Omental fat pad (tissue), 4 donors: ENCODE measurements around the gene SLC24A3. TPM values are rescaled to one million over a fixed set of nuclear protein-coding genes. Genes with fewer than 3 reads are reported as not detected.

Experiments used
- ATAC-seq: fragments of 150-250 bp; one replicate; pipeline ENCODE4 v1.9.1; 2016; ENCODE audit warnings: mild to moderate bottlenecking, moderate library complexity; ENCODE audit not compliant: low FRiP score
- DNase-seq: peaks from one replicate; pipeline ENCODE4 v3.0.0-alpha.2; 2019; ENCODE audit warnings: low spot score
- total RNA-seq, 4 donors: library from RNA; depleted of rRNA; stranded (reverse); fragments of >200 nt; gene quantifications; one replicate each; pipeline ENCODE4 v1.1.0, GENCODE V29; 2016
- TF ChIP-seq, protein P1 (sequence below), 3 donors: fragments of 450-650 bp; IDR thresholded peaks; one replicate each; pipeline ENCODE4 v1.5.1; 2016 to 2017; ENCODE audit warnings: antibody characterized with exemption in 3 of 3, mild to moderate bottlenecking in 3 of 3, moderate library complexity in 2 of 3

Gene SLC24A3
- total RNA-seq, 4 donors from 2014 or later, result 6.3 to 14.0 (median 9.2) TPM

DNA sequence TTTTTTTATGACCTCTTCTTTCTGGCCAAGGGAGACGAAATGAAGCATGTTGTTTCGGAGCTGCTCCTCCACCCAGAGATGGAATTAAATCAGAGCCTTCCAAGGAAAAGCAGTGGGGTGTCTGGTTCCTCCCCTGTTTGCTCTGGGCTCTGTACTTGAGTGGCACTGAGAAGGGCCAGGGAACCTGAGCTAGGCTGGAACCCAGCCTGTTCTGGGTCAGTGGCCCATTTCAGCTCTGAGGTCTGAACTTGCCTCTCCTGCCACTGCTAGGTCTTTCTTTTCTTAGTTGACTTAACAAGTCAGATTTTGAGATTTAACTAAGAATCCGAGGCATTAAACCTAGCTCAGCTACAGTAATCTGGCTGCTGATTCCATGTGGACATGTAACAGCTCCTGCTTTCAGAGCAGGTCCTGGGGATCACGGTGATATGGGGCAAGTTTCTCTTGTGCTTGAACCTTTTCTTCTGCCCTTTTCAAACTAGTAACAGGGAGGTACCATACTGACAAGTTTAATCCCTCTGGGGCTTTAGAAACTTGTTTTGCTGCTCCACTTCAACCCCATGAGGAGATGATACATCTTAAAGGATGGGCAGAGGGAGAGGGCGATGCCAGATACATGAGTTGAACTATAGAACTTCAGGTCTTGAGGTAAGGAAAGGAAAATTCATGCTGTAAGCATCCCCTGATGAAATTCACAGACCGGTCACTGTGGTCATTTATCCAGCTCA lies 101.1 kb downstream of the SLC24A3 start:
- TF ChIP-seq, protein P1, sequence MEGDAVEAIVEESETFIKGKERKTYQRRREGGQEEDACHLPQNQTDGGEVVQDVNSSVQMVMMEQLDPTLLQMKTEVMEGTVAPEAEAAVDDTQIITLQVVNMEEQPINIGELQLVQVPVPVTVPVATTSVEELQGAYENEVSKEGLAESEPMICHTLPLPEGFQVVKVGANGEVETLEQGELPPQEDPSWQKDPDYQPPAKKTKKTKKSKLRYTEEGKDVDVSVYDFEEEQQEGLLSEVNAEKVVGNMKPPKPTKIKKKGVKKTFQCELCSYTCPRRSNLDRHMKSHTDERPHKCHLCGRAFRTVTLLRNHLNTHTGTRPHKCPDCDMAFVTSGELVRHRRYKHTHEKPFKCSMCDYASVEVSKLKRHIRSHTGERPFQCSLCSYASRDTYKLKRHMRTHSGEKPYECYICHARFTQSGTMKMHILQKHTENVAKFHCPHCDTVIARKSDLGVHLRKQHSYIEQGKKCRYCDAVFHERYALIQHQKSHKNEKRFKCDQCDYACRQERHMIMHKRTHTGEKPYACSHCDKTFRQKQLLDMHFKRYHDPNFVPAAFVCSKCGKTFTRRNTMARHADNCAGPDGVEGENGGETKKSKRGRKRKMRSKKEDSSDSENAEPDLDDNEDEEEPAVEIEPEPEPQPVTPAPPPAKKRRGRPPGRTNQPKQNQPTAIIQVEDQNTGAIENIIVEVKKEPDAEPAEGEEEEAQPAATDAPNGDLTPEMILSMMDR (IDR thresholded peaks at IDR 0.05), result no peak
- no peak for DNase-seq
- ATAC-seq, result no peak

DNA sequence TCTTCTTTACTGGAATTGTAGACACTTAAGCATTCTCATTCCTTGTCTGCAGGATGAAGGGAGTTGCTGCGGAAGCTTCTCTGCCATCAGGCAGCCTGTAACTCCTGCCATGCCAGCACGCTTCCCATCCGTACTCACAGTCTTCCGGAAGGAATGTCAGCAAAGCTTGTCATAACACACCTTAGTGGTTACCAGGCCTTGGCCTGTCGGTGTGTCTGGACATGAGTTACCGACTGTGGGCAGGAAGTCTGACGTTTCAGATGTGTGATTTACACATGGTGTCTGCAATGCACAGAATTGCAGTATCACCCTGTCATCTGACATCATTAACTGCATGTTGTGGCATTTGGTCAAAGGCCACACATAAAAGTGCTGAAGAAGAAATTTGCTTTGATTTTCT lies 102.2 kb downstream of the SLC24A3 start:
- TF ChIP-seq, protein P1 (IDR thresholded peaks at IDR 0.05), result no peak
- no peak for ATAC-seq

DNA sequence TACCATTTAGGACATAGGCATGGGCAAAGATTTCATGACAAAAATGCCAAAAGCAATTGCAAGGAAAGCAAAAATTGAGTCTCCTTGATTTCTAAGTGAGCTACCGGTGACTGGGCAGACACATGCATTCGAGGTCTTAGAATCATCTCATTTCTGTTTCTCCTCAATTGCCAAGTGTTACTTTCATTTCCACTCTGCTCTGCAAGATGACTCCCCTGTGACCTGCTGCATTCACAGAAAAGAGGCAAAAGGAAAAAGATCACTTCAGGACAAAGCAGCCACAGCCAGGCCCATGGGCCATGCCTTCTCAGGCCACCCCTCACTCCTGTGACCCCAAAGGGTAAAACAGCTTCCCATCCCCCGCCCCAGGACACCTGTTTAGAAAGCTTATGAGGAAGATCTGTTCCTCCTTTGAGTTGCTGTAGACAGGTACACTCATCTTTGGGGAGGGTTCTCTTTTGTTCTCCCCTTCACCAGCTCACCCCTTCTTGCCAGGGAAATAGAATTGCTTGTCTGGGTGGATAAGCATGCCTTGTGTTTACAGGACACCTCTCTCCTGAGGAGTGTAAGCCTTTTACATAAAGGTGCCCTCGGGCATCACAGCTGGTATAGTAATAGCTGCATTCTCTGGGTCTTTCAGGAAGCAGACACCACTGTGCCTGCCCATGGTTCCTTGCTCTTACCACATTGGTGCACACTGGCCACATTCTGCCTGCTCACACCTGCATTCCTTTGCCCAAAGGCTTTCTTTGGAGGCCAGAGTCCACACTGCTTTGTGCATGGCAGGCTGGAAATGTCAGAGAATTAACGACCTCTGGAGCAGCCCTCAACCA lies 105.0 kb downstream of the SLC24A3 start:
- TF ChIP-seq, protein P1 (IDR thresholded peaks at IDR 0.05), result no peak
- ATAC-seq (no peak), DNase-seq (no peak)

More for the DNA sequence above, 102.2 kb downstream of the SLC24A3 start:
- DNase-seq, result no peak

DNA sequence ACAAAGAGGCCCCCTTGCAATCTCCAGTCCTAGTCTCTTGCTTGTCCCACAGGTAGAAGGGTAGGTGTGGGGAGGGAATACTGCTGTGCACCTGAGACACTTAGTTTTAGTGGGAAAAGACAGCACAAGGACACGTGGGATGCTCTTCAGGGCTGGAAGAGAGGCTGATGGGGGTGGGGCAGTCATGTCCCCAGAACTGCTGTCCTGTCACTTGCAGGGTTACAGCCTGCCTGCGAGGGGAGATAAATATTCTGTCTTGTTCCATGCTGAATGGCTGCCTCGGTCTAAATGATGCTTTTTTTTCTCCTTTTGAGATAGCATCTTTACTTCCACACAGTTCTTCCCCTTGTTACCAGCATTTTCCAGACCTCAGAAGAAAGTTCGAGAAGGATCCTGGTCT lies 106.2 kb downstream of the SLC24A3 start:
- DNase-seq, result no peak
- no peak for ATAC-seq
- TF ChIP-seq, protein P1 (IDR thresholded peaks at IDR 0.05), result no peak

DNA sequence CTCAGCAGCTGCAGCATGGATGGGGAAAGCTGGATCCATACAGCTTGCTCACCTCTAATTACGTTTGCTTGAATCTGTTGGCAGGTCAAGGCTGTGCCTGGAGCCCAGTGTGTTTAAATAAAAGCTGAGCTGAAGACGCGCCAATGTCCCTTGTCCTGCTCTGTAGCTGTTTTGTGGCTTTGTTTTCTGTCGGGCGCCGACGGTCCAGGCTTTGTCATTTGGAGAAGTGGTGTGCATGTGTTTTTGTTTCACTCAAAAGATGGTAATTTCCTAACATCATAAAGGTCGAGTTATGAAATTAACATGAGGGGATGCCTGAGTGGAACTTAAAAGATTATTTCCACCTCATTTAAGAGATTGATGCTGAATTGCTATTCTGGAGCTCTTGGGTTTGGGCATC lies 107.6 kb downstream of the SLC24A3 start:
- no peak for DNase-seq
- TF ChIP-seq, protein P1 (IDR thresholded peaks at IDR 0.05), result no peak

DNA sequence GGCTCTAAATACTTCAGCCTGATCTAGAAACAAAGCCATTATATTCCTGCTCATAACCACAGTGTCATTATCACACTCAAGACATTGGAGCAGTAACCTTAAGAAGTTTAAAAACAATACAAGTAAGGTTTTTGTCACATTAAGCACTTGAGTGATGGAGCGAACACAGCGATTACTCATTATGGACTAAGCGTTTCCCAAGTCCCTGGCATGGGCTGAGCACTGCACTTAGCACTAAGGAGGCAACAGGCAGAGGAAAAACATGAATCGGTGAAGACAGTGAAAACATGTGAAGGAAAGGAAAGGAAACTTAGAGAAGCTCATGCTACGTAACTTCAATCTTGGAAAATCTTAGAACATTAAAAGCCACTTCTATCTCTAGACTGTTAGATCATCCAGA lies 108.7 kb downstream of the SLC24A3 start:
- ATAC-seq (no peak), DNase-seq (no peak)
- TF ChIP-seq, protein P1 (IDR thresholded peaks at IDR 0.05), result no peak

More for the DNA sequence above, 107.6 kb downstream of the SLC24A3 start:
- ATAC-seq, result no peak
